Esophagus squamous epithelium (tissue), 4 donors: Measurements from ENCODE around the gene NEDD4L.
A peak's percentile ranks its signal among the peaks of the same experiment; 100 is the strongest.

Experiments used
- POLR2A ChIP-seq, 4 donors: fragments of 450-650 bp; IDR thresholded peaks; one replicate each; pipeline ENCODE4 v1.6.1; 2017; ENCODE audit warnings: antibody characterized with exemption in 4 of 4, mild to moderate bottlenecking in 4 of 4, moderate library complexity in 3 of 4
- TF ChIP-seq, protein P1 (sequence below), 6 experiments: fragments of 450-650 bp in 4 of 6; fragments of 200-600 bp in 2 of 6; sonication (generic) in 2 of 6; IDR thresholded peaks; one replicate each; pipeline ENCODE4 v1.5.1; 2016 to 2019; ENCODE audit warnings: antibody characterized with exemption in 6 of 6, mild to moderate bottlenecking in 4 of 6, moderate library complexity in 4 of 6

DNA sequence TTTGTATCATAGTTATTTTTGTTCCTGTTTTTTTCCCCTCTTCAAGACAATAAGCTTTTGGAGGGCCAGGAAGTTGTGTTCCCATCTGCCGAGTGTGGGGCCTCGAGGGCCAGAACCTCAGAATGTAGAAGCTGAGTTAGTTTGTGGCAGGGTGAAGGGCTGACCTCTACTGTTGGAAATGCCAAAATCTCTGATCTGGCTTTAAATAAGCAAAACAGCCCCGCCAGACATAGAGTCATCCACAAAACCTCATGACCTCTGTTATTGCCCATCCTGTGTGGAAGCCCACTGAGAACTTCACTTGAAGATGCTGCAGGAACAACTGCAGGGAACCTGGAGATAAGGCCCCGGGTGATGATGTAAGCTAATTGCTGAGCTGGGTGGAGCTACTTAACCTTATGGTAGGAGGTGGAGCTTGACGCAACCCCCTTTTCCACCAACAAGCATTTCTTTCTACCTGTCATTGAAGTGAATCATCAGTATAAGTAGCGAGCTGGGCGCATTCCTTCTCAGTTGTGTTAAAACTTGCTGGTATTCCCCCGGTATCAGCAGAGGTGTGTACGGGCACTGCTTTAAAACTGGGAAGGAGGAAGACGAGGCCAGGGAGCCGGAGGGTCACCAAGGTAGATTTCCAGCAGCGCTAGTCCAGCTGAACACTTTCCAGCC, 177.2 kb downstream of the NEDD4L start:
- TF ChIP-seq, protein P1, sequence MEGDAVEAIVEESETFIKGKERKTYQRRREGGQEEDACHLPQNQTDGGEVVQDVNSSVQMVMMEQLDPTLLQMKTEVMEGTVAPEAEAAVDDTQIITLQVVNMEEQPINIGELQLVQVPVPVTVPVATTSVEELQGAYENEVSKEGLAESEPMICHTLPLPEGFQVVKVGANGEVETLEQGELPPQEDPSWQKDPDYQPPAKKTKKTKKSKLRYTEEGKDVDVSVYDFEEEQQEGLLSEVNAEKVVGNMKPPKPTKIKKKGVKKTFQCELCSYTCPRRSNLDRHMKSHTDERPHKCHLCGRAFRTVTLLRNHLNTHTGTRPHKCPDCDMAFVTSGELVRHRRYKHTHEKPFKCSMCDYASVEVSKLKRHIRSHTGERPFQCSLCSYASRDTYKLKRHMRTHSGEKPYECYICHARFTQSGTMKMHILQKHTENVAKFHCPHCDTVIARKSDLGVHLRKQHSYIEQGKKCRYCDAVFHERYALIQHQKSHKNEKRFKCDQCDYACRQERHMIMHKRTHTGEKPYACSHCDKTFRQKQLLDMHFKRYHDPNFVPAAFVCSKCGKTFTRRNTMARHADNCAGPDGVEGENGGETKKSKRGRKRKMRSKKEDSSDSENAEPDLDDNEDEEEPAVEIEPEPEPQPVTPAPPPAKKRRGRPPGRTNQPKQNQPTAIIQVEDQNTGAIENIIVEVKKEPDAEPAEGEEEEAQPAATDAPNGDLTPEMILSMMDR (IDR thresholded peaks at IDR 0.05): no peak
- TF ChIP-seq POLR2A (IDR thresholded peaks at IDR 0.05): peak in 3 of 4 donors; percentile 18 to 55 (median 53)
